ENCODE measurements around the gene ACCSL. TPM values are rescaled to one million over a fixed set of nuclear protein-coding genes. Genes with fewer than 3 reads are reported as not detected.

ACCSL gene
- polyA plus RNA-seq, 4 donors: 0.03 TPM; not detected in 3

- Histone ChIP-seq H3K9me3 (ENCODE audit: control insufficient read depth in 2 of 2, insufficient read depth in 1 of 2, low read depth in 1 of 2, low read length in 1 of 2) (no peaks in the 10 kb centered on the region), H3K4me1 (ENCODE audit: control insufficient read depth in 3 of 3, insufficient read depth in 2 of 3, low read depth in 1 of 3, low read length in 2 of 3) (peaks cover 0 to 2% (median 0%) of the 10 kb centered on the region in 3 donors), H3K36me3 (ENCODE audit: control insufficient read depth in 3 of 3, insufficient read depth in 2 of 3, low read depth in 1 of 3, low read length in 3 of 3) (no peaks in the 10 kb centered on the region), H3K4me3 (ENCODE audit: low read depth in 1 of 3, low read length in 3 of 3) (no peak overlapping the region), H3K27ac (ENCODE audit: low read depth in 1 of 3, low read length in 2 of 3) (no peak overlapping the region), H3K27me3 (ENCODE audit: control insufficient read depth in 3 of 3, insufficient read depth in 3 of 3, low read length in 3 of 3) (peaks cover 0 to 10% (median 0%) of the 10 kb centered on the region in 3 donors)
- DNase-seq (no peak), FAIRE-seq (no peak)
- 95 to 100% (median 97%) methylated on average over 1 of the region's 1 CpG for WGBS, 3 donors
Measured at GRCh38 chr11:44028401-44028800, 19.4 kb upstream of the ACCSL start.

DNA sequence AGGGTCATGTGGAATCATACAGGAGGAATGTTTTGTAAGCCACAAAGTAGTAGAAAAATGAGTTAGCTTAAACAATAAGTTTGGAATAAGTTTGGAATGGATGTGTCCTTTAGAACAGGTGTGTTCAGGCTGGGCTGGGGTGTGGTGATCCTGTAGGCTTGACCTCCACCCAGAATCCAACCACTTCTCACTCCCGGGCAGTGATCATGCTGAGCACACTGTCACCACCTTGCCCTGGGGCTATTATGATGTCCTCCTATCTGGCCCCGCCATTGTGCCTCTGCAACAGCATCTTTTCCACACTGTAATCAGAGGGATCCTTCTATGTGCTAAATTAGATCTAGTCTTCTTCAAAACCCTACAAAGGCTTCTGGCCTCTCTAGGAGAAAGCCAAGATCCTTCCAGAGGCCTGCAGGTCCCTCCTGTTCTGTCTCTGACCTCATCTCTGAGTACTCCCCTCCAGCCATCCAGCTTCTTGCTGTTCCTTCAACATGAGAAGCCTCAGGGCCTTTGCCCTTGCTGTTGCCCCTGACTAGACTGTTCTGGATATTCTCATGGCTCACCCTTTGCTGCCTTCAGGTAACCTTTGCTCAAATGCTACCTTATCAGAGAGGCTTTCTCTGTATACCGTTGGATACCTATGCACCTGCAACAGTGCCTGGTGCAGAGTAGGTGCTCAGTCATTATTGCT is 18.8 kb upstream of the ACCSL start:
- FAIRE-seq (no peak), DNase-seq (no peak)
- no peaks in the 10 kb centered on the region for H3K36me3 ChIP-seq (ENCODE audit: control insufficient read depth in 3 of 3, insufficient read depth in 2 of 3, low read depth in 1 of 3, low read length in 3 of 3)
- H3K9me3 ChIP-seq (ENCODE audit: control insufficient read depth in 2 of 2, insufficient read depth in 1 of 2, low read depth in 1 of 2, low read length in 1 of 2): no peaks in the 10 kb centered on the region
- H3K4me1 ChIP-seq (ENCODE audit: control insufficient read depth in 3 of 3, insufficient read depth in 2 of 3, low read depth in 1 of 3, low read length in 2 of 3): peaks cover 0 to 2% (median 0%) of the 10 kb centered on the region in 3 donors
- H3K27me3 ChIP-seq (ENCODE audit: control insufficient read depth in 3 of 3, insufficient read depth in 3 of 3, low read length in 3 of 3): peaks cover 0 to 10% (median 0%) of the 10 kb centered on the region in 3 donors
- WGBS, 3 donors: 70 to 86% (median 73%) methylated on average over 3 of the region's 3 CpGs
- H3K27ac ChIP-seq (ENCODE audit: low read depth in 1 of 3, low read length in 2 of 3): no peak overlapping the region
- no peak overlapping the region for H3K4me3 ChIP-seq (ENCODE audit: low read depth in 1 of 3, low read length in 3 of 3)

DNA sequence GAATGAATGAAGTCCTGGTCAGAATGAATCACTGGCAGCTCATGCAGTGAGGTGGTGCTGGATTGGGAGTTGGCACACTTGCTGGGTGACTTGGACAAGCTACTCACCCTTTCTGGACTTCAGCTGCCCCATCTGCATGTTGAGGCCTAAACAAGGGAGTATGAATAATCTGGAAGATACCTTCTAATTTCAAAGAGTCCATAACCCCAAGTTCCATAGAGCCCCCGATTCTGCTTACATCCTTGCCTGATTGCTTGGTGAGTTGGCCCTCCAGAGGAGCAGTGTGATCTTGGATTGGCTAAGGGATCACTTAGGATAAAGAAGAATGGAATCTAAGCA is 18.3 kb upstream of the ACCSL start:
- Histone ChIP-seq H3K4me1 (ENCODE audit: control insufficient read depth in 3 of 3, insufficient read depth in 2 of 3, low read depth in 1 of 3, low read length in 2 of 3) (peaks cover 0 to 2% (median 0%) of the 10 kb centered on the region in 3 donors), H3K27ac (ENCODE audit: low read depth in 1 of 3, low read length in 2 of 3) (peak overlapping the region in 1 of 3 donors; percentile 19), H3K27me3 (ENCODE audit: control insufficient read depth in 3 of 3, insufficient read depth in 3 of 3, low read length in 3 of 3) (peaks cover 0 to 10% (median 0%) of the 10 kb centered on the region in 3 donors), H3K9me3 (ENCODE audit: control insufficient read depth in 2 of 2, insufficient read depth in 1 of 2, low read depth in 1 of 2, low read length in 1 of 2) (no peaks in the 10 kb centered on the region), H3K4me3 (ENCODE audit: low read depth in 1 of 3, low read length in 3 of 3) (no peak overlapping the region), H3K36me3 (ENCODE audit: control insufficient read depth in 3 of 3, insufficient read depth in 2 of 3, low read depth in 1 of 3, low read length in 3 of 3) (no peaks in the 10 kb centered on the region)
- WGBS, 3 donors: 84 to 92% (median 89%) methylated on average over 1 of the region's 1 CpG
- DNase-seq (no peak), FAIRE-seq (no peak)

GRCh38 chr11:44029977-44030911 is 17.5 kb upstream of the ACCSL start:
- peaks cover 0 to 2% (median 0%) of the 10 kb centered on the region in 3 donors for H3K4me1 ChIP-seq (ENCODE audit: control insufficient read depth in 3 of 3, insufficient read depth in 2 of 3, low read depth in 1 of 3, low read length in 2 of 3)
- no peaks in the 10 kb centered on the region for H3K36me3 ChIP-seq (ENCODE audit: control insufficient read depth in 3 of 3, insufficient read depth in 2 of 3, low read depth in 1 of 3, low read length in 3 of 3)
- peak overlapping the region in 2 of 3 donors; percentile 75 to 80 for H3K27ac ChIP-seq (ENCODE audit: low read depth in 1 of 3, low read length in 2 of 3)
- DNase-seq (peak in 1 of 2 donors; percentile 25), FAIRE-seq (no peak)
- peaks cover 0 to 10% (median 0%) of the 10 kb centered on the region in 3 donors for H3K27me3 ChIP-seq (ENCODE audit: control insufficient read depth in 3 of 3, insufficient read depth in 3 of 3, low read length in 3 of 3)
- WGBS, 3 donors: 38 to 54% (median 41%) methylated on average over 5 of the region's 5 CpGs
- no peak overlapping the region for H3K4me3 ChIP-seq (ENCODE audit: low read depth in 1 of 3, low read length in 3 of 3)
- no peaks in the 10 kb centered on the region for H3K9me3 ChIP-seq (ENCODE audit: control insufficient read depth in 2 of 2, insufficient read depth in 1 of 2, low read depth in 1 of 2, low read length in 1 of 2)

- 65 to 72% (median 68%) methylated on average over 5 of the region's 5 CpGs for WGBS, 3 donors
- DNase-seq: no peak
- Histone ChIP-seq H3K4me3 (ENCODE audit: low read depth in 1 of 3, low read length in 3 of 3) (no peak overlapping the region), H3K36me3 (ENCODE audit: control insufficient read depth in 3 of 3, insufficient read depth in 2 of 3, low read depth in 1 of 3, low read length in 3 of 3) (no peaks in the 10 kb centered on the region), H3K27ac (ENCODE audit: low read depth in 1 of 3, low read length in 2 of 3) (peak overlapping the region in 2 of 3 donors; percentile 75 to 77), H3K27me3 (ENCODE audit: control insufficient read depth in 3 of 3, insufficient read depth in 3 of 3, low read length in 3 of 3) (peaks cover 0 to 10% (median 0%) of the 10 kb centered on the region in 3 donors), H3K9me3 (ENCODE audit: control insufficient read depth in 2 of 2, insufficient read depth in 1 of 2, low read depth in 1 of 2, low read length in 1 of 2) (no peaks in the 10 kb centered on the region), H3K4me1 (ENCODE audit: control insufficient read depth in 3 of 3, insufficient read depth in 2 of 3, low read depth in 1 of 3, low read length in 2 of 3) (peaks cover 0 to 2% (median 0%) of the 10 kb centered on the region in 3 donors)
- FAIRE-seq: no peak
Measured at GRCh38 chr11:44030996-44031395, 16.8 kb upstream of the ACCSL start.

DNA sequence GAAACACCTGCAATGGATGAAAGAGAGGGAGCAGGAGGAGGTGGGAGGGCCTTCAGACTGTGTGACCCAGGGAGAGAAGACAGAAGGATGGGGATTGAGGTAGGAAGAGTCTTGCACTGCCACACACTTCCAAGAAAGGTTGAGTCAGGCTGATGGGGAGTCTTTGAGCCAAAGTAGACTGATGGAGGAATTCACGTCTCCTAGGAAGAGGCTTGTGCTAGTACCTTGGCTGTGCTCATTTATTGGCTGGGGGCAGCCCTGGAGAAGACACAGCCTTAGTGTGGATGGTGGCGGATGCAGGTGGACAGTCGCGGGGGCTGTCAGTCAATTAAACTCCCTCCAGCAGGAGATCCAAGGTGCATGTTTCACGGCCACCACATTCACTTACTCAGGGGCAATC is 16.2 kb upstream of the ACCSL start:
- WGBS, 3 donors: 84 to 85% (median 85%) methylated on average over 5 of the region's 5 CpGs
- Histone ChIP-seq H3K4me3 (ENCODE audit: low read depth in 1 of 3, low read length in 3 of 3) (no peak overlapping the region), H3K27me3 (ENCODE audit: control insufficient read depth in 3 of 3, insufficient read depth in 3 of 3, low read length in 3 of 3) (peaks cover 0 to 10% (median 0%) of the 10 kb centered on the region in 3 donors), H3K36me3 (ENCODE audit: control insufficient read depth in 3 of 3, insufficient read depth in 2 of 3, low read depth in 1 of 3, low read length in 3 of 3) (no peaks in the 10 kb centered on the region), H3K4me1 (ENCODE audit: control insufficient read depth in 3 of 3, insufficient read depth in 2 of 3, low read depth in 1 of 3, low read length in 2 of 3) (peaks cover 0 to 2% (median 0%) of the 10 kb centered on the region in 3 donors), H3K27ac (ENCODE audit: low read depth in 1 of 3, low read length in 2 of 3) (peak overlapping the region in 2 of 3 donors; percentile 75 to 77), H3K9me3 (ENCODE audit: control insufficient read depth in 2 of 2, insufficient read depth in 1 of 2, low read depth in 1 of 2, low read length in 1 of 2) (no peaks in the 10 kb centered on the region)
- DNase-seq (no peak), FAIRE-seq (no peak)

GRCh38 chr11:44032299-44033085 is 15.3 kb upstream of the ACCSL start:
- Histone ChIP-seq H3K27ac (ENCODE audit: low read depth in 1 of 3, low read length in 2 of 3) (peak overlapping the region in 1 of 3 donors; percentile 42), H3K27me3 (ENCODE audit: control insufficient read depth in 3 of 3, insufficient read depth in 3 of 3, low read length in 3 of 3) (peaks cover 0 to 10% (median 0%) of the 10 kb centered on the region in 3 donors), H3K4me3 (ENCODE audit: low read depth in 1 of 3, low read length in 3 of 3) (no peak overlapping the region), H3K36me3 (ENCODE audit: control insufficient read depth in 3 of 3, insufficient read depth in 2 of 3, low read depth in 1 of 3, low read length in 3 of 3) (no peaks in the 10 kb centered on the region), H3K4me1 (ENCODE audit: control insufficient read depth in 3 of 3, insufficient read depth in 2 of 3, low read depth in 1 of 3, low read length in 2 of 3) (peaks cover 0 to 6% (median 0%) of the 10 kb centered on the region in 3 donors), H3K9me3 (ENCODE audit: control insufficient read depth in 2 of 2, insufficient read depth in 1 of 2, low read depth in 1 of 2, low read length in 1 of 2) (no peaks in the 10 kb centered on the region)
- DNase-seq (no peak), FAIRE-seq (no peak)
- WGBS, 3 donors: 64 to 78% (median 75%) methylated on average over 15 of the region's 15 CpGs

DNA sequence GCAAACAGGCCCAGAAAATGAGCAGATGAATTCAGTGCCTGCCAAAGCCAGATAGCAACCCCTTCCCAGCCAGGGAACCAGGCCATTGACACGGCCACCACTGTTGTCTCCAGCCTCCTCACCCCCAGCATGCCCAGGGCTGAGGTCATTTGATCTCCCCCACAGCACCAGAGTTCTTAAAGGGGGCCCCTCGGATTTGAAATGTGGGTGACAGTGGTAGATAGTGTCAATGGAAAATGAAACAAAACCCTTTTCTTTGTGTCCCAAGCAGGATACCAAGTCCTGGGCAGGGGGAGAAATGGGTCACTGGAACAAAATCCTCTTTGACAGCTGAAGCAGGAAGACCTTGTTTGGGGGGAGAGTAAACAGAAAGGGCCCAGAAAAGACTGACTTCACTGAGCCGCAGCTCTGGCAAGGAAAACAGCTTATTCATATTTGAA is 14.3 kb upstream of the ACCSL start:
- DNase-seq (no peak), FAIRE-seq (no peak)
- Histone ChIP-seq H3K9me3 (ENCODE audit: control insufficient read depth in 2 of 2, insufficient read depth in 1 of 2, low read depth in 1 of 2, low read length in 1 of 2) (no peaks in the 10 kb centered on the region), H3K4me1 (ENCODE audit: control insufficient read depth in 3 of 3, insufficient read depth in 2 of 3, low read depth in 1 of 3, low read length in 2 of 3) (peaks cover 0 to 6% (median 0%) of the 10 kb centered on the region in 3 donors), H3K27ac (ENCODE audit: low read depth in 1 of 3, low read length in 2 of 3) (peak overlapping the region in 1 of 3 donors; percentile 42), H3K36me3 (ENCODE audit: control insufficient read depth in 3 of 3, insufficient read depth in 2 of 3, low read depth in 1 of 3, low read length in 3 of 3) (no peaks in the 10 kb centered on the region), H3K4me3 (ENCODE audit: low read depth in 1 of 3, low read length in 3 of 3) (no peak overlapping the region), H3K27me3 (ENCODE audit: control insufficient read depth in 3 of 3, insufficient read depth in 3 of 3, low read length in 3 of 3) (peaks cover 0 to 10% (median 0%) of the 10 kb centered on the region in 3 donors)
- WGBS, 3 donors: 32 to 43% (median 42%) methylated on average over 3 of the region's 3 CpGs

All from small intestine (tissue), 7 donors.